HS-5 (cell line): ENCODE results near the gene CPO.

Experiments
- DNase-seq: peaks from one replicate; pipeline ENCODE4 v3.0.0-alpha.2; 2012; ENCODE audit warnings: low read depth

CPO gene

GRCh38 chr2:207015901-207016300 is 76.6 kb downstream of the CPO start:
- no peak for DNase-seq
